Activated T-helper 2 cell treated with anti-CD3 and anti-CD28 coated beads, Interferon-gamma antibody, Interleukin-2, Interleukin-4, amounts not matched to agents 10 μg/mL and 5 μg/mL and 100 μg/mL, durations not matched to agents 14 hours and 24 hours and 36 hours (primary cell): ENCODE measurements around the gene TMED1. TPM values are rescaled to one million over a fixed set of nuclear protein-coding genes. Genes with fewer than 3 reads are reported as not detected.

ENCODE experiments used
- DNase-seq: peaks from one replicate; pipeline ENCODE4 v3.0.0; 2021; ENCODE audit warnings: low spot score
- H3K27ac Mint-ChIP-seq: one replicate; pipeline ENCODE4 v1.8.0; 2021; ENCODE audit warnings: mixed read lengths
- H3K27me3 Mint-ChIP-seq: one replicate; pipeline ENCODE4 v1.8.0; 2021; ENCODE audit warnings: low read depth, mixed read lengths
- H3K36me3 Mint-ChIP-seq: one replicate; pipeline ENCODE4 v1.8.0; 2021; ENCODE audit warnings: low read depth, mixed read lengths
- H3K4me1 Mint-ChIP-seq: one replicate; pipeline ENCODE4 v1.8.0; 2021; ENCODE audit warnings: low read depth, mixed read lengths
- H3K4me3 Mint-ChIP-seq: one replicate; pipeline ENCODE4 v1.8.0; 2021; ENCODE audit warnings: low read depth, mild to moderate bottlenecking, moderate library complexity, mixed read lengths
- H3K9me3 Mint-ChIP-seq: one replicate; pipeline ENCODE4 v1.8.0; 2021; ENCODE audit warnings: mixed read lengths
- intact Hi-C: fragments of 100-400 bp; cut with micrococcal nuclease; formaldehyde crosslinking; loops from one replicate; pipeline ENCODE4 v1.15.1; 2023
- total RNA-seq: library from RNA; stranded (reverse); gene quantifications from 2 replicates; pipeline ENCODE4 v1.2.3, GENCODE V29; 2022

The TMED1 gene
- total RNA-seq, 1 donor from 2014 or later = 16.7 TPM

GRCh38 chr19:10782795-10783194 is 53.2 kb downstream of the TMED1 start:
- Mint-ChIP-seq H3K27ac (no peak overlapping the region), H3K36me3 (peaks cover 73% of the 10 kb centered on the region), H3K27me3 (no peaks in the 10 kb centered on the region), H3K4me3 (no peak overlapping the region), H3K4me1 (no peaks in the 10 kb centered on the region), H3K9me3 (no peaks in the 10 kb centered on the region)
- intact Hi-C loops = no loop called here
- DNase-seq = no peak

Other genes starting within 250 kb of the TMED1 start
- not detected in 2 replicates for gene AP1M2, start 248.9 kb downstream of the TMED1 start, total RNA-seq
- 83.0 and 87.4 TPM in 2 replicates for gene SLC44A2, start 210.7 kb downstream of the TMED1 start, total RNA-seq
- 509 and 523 TPM in 2 replicates for gene ILF3, start 181.9 kb downstream of the TMED1 start, total RNA-seq
- gene QTRT1, start 134.8 kb downstream of the TMED1 start, total RNA-seq = 67.2 and 75.0 TPM in 2 replicates
- gene DNM2, start 118.1 kb downstream of the TMED1 start, total RNA-seq = 185 and 198 TPM in 2 replicates
- 3.9 and 4.3 TPM in 2 replicates for gene C19orf38, start 12.2 kb upstream of the TMED1 start, total RNA-seq
- 87.5 and 89.3 TPM in 2 replicates for gene CARM1, start 35.3 kb upstream of the TMED1 start, total RNA-seq
- gene YIPF2, start 92.4 kb upstream of the TMED1 start, total RNA-seq = 25.0 and 25.9 TPM in 2 replicates
- gene TIMM29, start 92.6 kb upstream of the TMED1 start, total RNA-seq = 18.8 and 19.0 TPM in 2 replicates
- gene SMARCA4, start 124.8 kb upstream of the TMED1 start, total RNA-seq = 149 and 158 TPM in 2 replicates